HG02763 (cell line): Measurements from ENCODE around the gene PRELP.
"Not testable (repeated sequence)": the region's sequence is repeated elsewhere in the genome, so short reads cannot be mapped to it uniquely, and the experiment has no call there.

Experiments
- ATAC-seq: cut with Tn5 transposase; IDR thresholded peaks from one replicate; pipeline ENCODE4 v1.9.1; 2021; ENCODE audit warnings: mild to moderate bottlenecking, moderate library complexity; ENCODE audit not compliant: unreplicated experiment

Gene PRELP

GRCh38 chr1:203504400-203505250 is 29.0 kb downstream of the PRELP start:
- ATAC-seq: no peak

- no peak for ATAC-seq
Measured at GRCh38 chr1:203505526-203506204, 30.1 kb downstream of the PRELP start.

DNA sequence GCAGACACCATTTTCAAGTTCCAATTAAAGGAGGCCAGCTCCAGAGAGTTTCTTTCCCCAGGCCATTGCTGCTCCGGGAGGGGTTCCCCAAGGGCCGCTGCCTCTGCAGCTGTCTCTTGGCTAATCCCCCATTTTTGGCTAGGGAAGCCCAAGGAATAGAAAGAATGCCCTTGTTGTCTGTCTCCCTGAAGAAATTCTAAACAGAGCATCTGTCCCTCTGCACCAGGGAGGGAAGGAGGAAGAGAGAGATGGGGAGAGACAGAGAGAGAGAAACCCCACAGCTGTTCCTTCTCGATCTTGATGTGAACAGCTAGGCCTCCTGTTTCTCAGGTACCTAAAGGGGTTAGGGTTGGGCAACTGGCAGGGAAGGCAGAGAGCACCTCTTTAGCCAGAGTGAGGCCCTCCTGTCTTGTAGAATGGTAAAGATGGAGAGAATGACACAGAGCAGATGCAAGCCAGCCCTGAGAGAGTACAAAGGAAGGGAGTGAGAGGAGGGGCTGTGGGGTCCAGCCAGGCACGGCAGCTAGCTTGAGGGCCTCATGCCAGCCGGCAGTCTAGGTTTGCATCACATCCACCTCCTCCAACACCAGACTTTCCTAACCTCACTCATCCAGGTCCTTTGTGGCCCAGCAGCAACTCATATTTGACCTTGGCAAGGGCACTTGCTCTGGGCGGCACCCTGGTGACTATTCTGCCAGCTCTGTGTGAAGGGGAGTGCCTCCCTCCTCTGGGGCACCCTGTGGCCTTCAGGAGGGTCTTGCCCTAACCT is 31.4 kb downstream of the PRELP start:
- no peak for ATAC-seq

DNA sequence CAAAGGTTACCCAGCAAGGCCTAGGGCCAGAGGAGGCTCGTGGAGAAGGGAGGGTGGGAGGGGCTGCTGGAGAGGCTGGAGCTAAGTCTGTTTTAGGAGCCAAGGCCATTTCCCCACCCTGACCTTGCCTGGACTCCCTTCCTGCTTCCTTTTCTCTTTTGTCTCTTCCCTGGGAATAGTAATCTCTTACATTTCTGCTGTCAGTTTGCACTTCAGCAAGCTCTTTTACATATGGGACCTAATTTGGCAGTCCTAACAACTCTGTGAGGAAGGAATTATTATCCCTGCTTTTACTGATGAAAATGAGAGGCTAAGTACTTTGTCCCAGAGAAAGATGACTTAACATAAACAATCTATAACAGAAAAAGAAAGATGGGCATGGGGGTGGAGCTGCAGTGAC is 32.2 kb downstream of the PRELP start:
- no peak for ATAC-seq

DNA sequence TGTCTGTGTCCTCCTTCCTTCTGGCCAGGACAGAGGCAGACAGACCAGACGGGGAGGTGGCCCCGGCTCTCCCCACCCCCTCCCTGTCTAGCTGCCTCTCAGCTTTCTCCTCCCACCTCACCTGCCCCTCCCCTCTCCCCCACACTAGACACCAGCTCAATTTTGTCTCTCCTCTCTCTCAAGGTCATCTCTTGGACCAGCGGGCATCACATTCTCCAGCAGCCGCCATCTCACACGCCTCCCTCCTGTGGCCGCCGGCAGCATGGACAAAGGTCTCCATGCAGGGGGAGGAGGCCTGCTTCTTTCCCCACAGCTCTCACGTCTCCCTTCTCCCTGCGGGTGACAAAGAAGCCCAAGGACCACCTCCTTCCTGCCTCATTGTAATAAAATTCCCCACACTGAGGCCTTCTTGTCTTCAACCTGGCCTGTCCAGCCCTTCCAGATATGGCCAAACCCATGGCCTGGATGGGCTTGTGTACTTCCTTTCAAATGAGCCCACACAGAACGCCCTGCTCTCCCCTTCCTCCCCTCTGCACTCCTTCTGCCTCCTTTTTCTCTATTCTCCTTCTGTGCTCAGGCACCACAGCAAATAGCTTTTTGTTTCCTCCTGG is 33.0 kb downstream of the PRELP start:
- ATAC-seq: no peak

DNA sequence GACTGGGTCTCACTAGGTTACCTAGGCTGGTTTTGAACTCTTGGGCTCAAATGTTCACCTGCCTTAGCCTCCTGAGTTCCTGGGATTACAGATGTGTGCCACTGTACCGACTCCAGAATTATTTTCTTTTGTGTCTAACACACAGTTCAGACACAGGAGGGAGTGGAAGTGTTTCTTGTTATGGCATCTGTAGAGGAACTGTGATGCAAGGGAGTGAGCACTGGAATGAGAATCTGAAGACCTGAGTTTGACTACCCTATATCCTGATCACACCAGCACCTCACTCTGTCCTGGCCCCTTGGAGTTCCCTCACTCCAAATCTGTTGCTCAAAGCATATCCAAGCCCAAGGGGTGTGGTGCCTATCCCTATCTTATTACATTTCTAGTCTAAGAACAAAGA is 33.5 kb downstream of the PRELP start:
- ATAC-seq: no peak

DNA sequence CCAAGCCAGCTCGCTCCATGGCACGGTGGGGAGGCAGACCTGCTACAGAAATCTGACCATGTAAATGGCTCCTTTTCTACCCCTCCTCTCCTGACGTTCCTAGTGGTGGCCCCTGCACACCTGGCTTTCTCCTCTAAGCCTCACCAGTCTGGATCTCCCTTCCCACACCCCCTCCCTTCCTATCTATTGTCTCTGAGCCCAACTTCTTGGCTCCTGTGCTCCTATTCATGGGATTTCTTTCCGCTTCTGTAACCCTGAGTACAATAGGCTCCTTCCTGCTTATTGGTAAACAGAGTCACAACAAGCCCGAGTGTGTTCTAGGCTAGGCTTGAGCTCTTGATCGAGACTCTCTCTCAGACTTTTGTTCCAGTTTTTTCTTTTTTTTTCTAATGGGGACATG is 35.9 kb downstream of the PRELP start:
- no peak for ATAC-seq

- ATAC-seq: no peak
Measured at GRCh38 chr1:203511930-203512329, 36.3 kb downstream of the PRELP start.

DNA sequence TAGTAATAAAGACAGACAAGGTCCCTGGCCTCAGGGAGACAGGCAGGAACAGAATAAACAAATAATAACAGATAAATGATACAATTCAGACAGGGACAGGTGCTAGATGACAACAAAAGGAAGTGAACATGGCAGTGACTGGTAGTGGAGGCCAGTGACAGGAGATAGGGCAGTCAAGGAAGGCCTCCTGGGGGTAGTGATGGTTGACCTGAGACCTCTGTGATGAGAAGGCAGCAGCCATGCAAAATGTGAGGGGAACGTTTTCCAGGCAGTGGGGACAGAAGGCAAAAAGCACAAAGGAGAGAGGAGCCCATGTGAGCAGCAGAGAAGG is 36.9 kb downstream of the PRELP start:
- ATAC-seq: no peak

- no peak for ATAC-seq
Measured at GRCh38 chr1:203512848-203513584, 37.4 kb downstream of the PRELP start.

GRCh38 chr1:203513585-203514031 is 38.0 kb downstream of the PRELP start:
- ATAC-seq: no peak

DNA sequence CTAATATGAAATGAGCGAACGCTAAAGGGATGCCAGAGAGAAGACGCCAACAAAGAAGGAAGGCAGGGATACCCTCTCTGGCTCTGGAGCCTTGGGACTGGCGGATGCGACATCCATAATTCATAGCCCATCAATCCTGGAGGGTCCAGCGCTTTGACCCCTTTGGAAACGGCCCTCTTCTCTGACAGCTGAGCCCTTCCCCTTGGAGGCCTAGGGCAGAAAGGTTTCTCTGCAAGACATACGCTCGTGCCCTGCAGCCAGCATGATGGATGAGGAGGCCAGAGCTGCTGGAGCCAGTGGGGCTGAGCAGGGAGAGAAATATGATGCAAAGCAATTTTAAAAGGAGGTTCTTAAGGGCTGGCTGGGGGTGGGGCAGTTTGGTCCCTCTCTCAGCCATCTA is 40.6 kb downstream of the PRELP start:
- no peak for ATAC-seq

- no peak for ATAC-seq
Measured at GRCh38 chr1:203516906-203517305, 41.3 kb downstream of the PRELP start.

- ATAC-seq: no peak
Measured at GRCh38 chr1:203517426-203518110, 42.0 kb downstream of the PRELP start.

DNA sequence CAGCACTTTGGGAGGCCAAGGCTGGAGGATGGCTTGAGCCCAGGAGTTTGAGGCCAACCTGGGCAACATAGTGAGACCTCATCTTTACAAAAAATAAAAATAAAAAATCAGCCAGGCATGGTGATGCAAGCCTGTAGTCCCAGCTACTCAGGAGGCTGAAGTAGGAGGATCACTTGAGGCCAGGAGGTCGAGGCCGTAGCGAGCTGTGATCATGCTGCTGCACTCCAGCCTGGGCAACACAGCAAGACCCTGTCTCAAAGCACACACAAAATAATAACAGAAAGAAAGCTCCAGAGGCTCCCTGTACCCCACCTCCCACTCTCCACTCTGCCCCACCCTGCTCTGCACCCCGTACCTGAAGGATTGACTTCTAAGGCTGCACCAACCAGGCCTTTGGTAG is 42.5 kb downstream of the PRELP start:
- not testable (repeated sequence) for ATAC-seq

- no peak for ATAC-seq
Measured at GRCh38 chr1:203518541-203518940, 42.9 kb downstream of the PRELP start.

GRCh38 chr1:203519053-203519840 is 43.6 kb downstream of the PRELP start:
- no peak for ATAC-seq

- no peak for ATAC-seq
Measured at GRCh38 chr1:203519896-203520295, 44.3 kb downstream of the PRELP start.

DNA sequence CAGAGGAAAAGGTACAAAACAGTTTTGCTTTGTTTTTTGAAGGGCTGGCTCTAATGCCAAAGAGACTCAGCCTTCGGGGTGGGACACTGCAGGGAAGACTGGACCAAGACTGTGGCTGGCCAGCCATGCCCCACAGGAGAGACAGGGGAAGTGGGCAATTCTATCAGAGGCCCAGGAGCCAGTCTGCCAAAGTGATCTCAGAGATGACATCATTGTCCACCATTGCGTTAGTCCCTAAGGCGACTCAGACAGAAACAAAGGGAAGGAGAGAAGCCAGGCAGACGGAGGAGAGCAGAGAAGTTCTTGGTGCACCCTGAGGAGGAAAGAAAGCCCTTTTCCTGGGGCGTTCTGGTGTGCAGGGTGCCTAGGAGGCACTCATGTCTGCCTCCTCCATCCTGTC is 44.7 kb downstream of the PRELP start:
- ATAC-seq: no peak
